ENCODE results near the gene KCNE3. TPM values are rescaled to one million over a fixed set of nuclear protein-coding genes. Genes with fewer than 3 reads are reported as not detected.

The KCNE3 gene
- total RNA-seq, 4 donors from 2014 or later = 2.4 to 13.7 (median 10.5) TPM

GRCh38 chr11:74446532-74446938 is 20.8 kb downstream of the KCNE3 start:
- Histone ChIP-seq H3K27ac (no peak overlapping the region), H3K9me3 (no peaks in the 10 kb centered on the region), H3K36me3 (no peaks in the 10 kb centered on the region), H3K4me1 (peaks cover 4 to 7% of the 10 kb centered on the region in 2 donors), H3K27me3 (no peaks in the 10 kb centered on the region), H3K4me3 (no peak overlapping the region)
- no peak for TF ChIP-seq POLR2A (IDR thresholded peaks at IDR 0.05)
- TF ChIP-seq CTCF (IDR thresholded peaks at IDR 0.05) = no peak
- DNase-seq = no peak
- intact Hi-C loops (cut with DNase I; ENCODE audit: low total_unique reads) = loop anchor here (5.0 kb wide), 1 partner anchor 189 kb away; no protein-coding TSS in a partner anchor

GRCh38 chr11:74444173-74444826 is 23.0 kb downstream of the KCNE3 start:
- H3K9me3 ChIP-seq = no peaks in the 10 kb centered on the region
- H3K36me3 ChIP-seq = no peaks in the 10 kb centered on the region
- peak overlapping the region; percentile 74 to 75 for H3K27ac ChIP-seq
- intact Hi-C loops (cut with DNase I; ENCODE audit: low total_unique reads) = no loop called here
- no peaks in the 10 kb centered on the region for H3K27me3 ChIP-seq
- no peak for DNase-seq
- no peak overlapping the region for H3K4me3 ChIP-seq
- no peak for TF ChIP-seq CTCF (IDR thresholded peaks at IDR 0.05)
- no peak for TF ChIP-seq POLR2A (IDR thresholded peaks at IDR 0.05)
- peaks cover 4 to 7% of the 10 kb centered on the region in 2 donors for H3K4me1 ChIP-seq

GRCh38 chr11:74443071-74443864 is 24.1 kb downstream of the KCNE3 start:
- no peaks in the 10 kb centered on the region for H3K9me3 ChIP-seq
- no peak overlapping the region for H3K4me3 ChIP-seq
- DNase-seq = peak in 1 of 2 donors; percentile 37
- intact Hi-C loops (cut with DNase I; ENCODE audit: low total_unique reads) = no loop called here
- no peaks in the 10 kb centered on the region for H3K36me3 ChIP-seq
- no peaks in the 10 kb centered on the region for H3K27me3 ChIP-seq
- peaks cover 4 to 7% of the 10 kb centered on the region in 2 donors for H3K4me1 ChIP-seq
- peak overlapping the region; percentile 74 to 75 for H3K27ac ChIP-seq
- no peak for TF ChIP-seq POLR2A (IDR thresholded peaks at IDR 0.05)
- peak in 1 of 4 experiments; percentile 26 for TF ChIP-seq CTCF (IDR thresholded peaks at IDR 0.05)

GRCh38 chr11:74442636-74443035 is 24.7 kb downstream of the KCNE3 start:
- H3K27ac ChIP-seq = peak overlapping the region; percentile 74 to 75
- no peak overlapping the region for H3K4me3 ChIP-seq
- no peaks in the 10 kb centered on the region for H3K36me3 ChIP-seq
- no peak for DNase-seq
- H3K9me3 ChIP-seq = no peaks in the 10 kb centered on the region
- H3K27me3 ChIP-seq = no peaks in the 10 kb centered on the region
- peaks cover 4 to 7% of the 10 kb centered on the region in 2 donors for H3K4me1 ChIP-seq
- intact Hi-C loops (cut with DNase I; ENCODE audit: low total_unique reads) = no loop called here
- TF ChIP-seq POLR2A (IDR thresholded peaks at IDR 0.05) (no peak), CTCF (IDR thresholded peaks at IDR 0.05) (no peak)

GRCh38 chr11:74438681-74439080 is 28.7 kb downstream of the KCNE3 start:
- no peak overlapping the region for H3K27ac ChIP-seq
- no peaks in the 10 kb centered on the region for H3K9me3 ChIP-seq
- no peaks in the 10 kb centered on the region for H3K27me3 ChIP-seq
- TF ChIP-seq POLR2A (IDR thresholded peaks at IDR 0.05) = no peak
- TF ChIP-seq CTCF (IDR thresholded peaks at IDR 0.05) = no peak
- H3K36me3 ChIP-seq = no peaks in the 10 kb centered on the region
- intact Hi-C loops (cut with DNase I; ENCODE audit: low total_unique reads) = no loop called here
- DNase-seq = no peak
- H3K4me1 ChIP-seq = no peaks in the 10 kb centered on the region
- no peak overlapping the region for H3K4me3 ChIP-seq
